HL-60 (cell line): ENCODE results near the gene KRT24.

Experiments used
- DNase-seq, 2 experiments: peaks; one replicate each; pipeline ENCODE4 v3.0.0-alpha.2; 2010 to 2020; ENCODE audit warnings: low read depth in 1 of 2, low spot score in 1 of 2
- H3K27ac ChIP-seq: fragments of 250-450 bp; sonication (Bioruptor Pico); replicated peaks from 2 replicates; pipeline ENCODE4 v1.5.1; 2020; ENCODE audit warnings: mild to moderate bottlenecking, moderate library complexity
- H3K27me3 ChIP-seq: fragments of 250-450 bp; sonication (Bioruptor Pico); 2 replicates; pipeline ENCODE4 v1.5.1; 2021; ENCODE audit warnings: mild to moderate bottlenecking, moderate library complexity; ENCODE audit not compliant: insufficient read depth, poor library complexity, severe bottlenecking
- H3K4me3 ChIP-seq: replicated peaks from 2 replicates; pipeline ENCODE4 v1.5.1; 2011; ENCODE audit warnings: mild to moderate bottlenecking, control low read depth, low read length; ENCODE audit not compliant: insufficient read depth
- CTCF ChIP-seq: IDR thresholded peaks from one replicate; pipeline ENCODE4 v1.5.1; 2011; ENCODE audit warnings: low read length, control low read depth, inconsistent platforms; ENCODE audit not compliant: insufficient read depth
- GABPA ChIP-seq: IDR thresholded peaks from 2 replicates; pipeline ENCODE4 v1.6.1; 2012; ENCODE audit warnings: low read depth
- POLR2AphosphoS5 ChIP-seq: IDR thresholded peaks from 2 replicates; pipeline ENCODE4 v1.6.1; 2012; ENCODE audit warnings: low read depth
- SPI1 ChIP-seq: IDR thresholded peaks from 2 replicates; pipeline ENCODE4 v1.6.1; 2012; ENCODE audit warnings: low read depth, mild to moderate bottlenecking, borderline replicate concordance
- TF ChIP-seq, protein P1 (sequence below): IDR thresholded peaks from 2 replicates; pipeline ENCODE4 v1.6.1; 2012; ENCODE audit warnings: low read depth; ENCODE audit not compliant: insufficient replicate concordance

KRT24 gene

GRCh38 chr17:40675905-40676304 lies 27.6 kb downstream of the KRT24 start:
- H3K27ac ChIP-seq = no peak overlapping the region
- DNase-seq = peak in 1 of 2 experiments; percentile 38
- no peak overlapping the region for H3K4me3 ChIP-seq
- TF ChIP-seq, protein P1, sequence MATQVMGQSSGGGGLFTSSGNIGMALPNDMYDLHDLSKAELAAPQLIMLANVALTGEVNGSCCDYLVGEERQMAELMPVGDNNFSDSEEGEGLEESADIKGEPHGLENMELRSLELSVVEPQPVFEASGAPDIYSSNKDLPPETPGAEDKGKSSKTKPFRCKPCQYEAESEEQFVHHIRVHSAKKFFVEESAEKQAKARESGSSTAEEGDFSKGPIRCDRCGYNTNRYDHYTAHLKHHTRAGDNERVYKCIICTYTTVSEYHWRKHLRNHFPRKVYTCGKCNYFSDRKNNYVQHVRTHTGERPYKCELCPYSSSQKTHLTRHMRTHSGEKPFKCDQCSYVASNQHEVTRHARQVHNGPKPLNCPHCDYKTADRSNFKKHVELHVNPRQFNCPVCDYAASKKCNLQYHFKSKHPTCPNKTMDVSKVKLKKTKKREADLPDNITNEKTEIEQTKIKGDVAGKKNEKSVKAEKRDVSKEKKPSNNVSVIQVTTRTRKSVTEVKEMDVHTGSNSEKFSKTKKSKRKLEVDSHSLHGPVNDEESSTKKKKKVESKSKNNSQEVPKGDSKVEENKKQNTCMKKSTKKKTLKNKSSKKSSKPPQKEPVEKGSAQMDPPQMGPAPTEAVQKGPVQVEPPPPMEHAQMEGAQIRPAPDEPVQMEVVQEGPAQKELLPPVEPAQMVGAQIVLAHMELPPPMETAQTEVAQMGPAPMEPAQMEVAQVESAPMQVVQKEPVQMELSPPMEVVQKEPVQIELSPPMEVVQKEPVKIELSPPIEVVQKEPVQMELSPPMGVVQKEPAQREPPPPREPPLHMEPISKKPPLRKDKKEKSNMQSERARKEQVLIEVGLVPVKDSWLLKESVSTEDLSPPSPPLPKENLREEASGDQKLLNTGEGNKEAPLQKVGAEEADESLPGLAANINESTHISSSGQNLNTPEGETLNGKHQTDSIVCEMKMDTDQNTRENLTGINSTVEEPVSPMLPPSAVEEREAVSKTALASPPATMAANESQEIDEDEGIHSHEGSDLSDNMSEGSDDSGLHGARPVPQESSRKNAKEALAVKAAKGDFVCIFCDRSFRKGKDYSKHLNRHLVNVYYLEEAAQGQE = no peak
- no peak for TF ChIP-seq POLR2AphosphoS5
- TF ChIP-seq CTCF = no peak
- TF ChIP-seq GABPA = no peak
- TF ChIP-seq SPI1 = no peak
- H3K27me3 ChIP-seq = peaks cover 34% of the 10 kb centered on the region

DNA sequence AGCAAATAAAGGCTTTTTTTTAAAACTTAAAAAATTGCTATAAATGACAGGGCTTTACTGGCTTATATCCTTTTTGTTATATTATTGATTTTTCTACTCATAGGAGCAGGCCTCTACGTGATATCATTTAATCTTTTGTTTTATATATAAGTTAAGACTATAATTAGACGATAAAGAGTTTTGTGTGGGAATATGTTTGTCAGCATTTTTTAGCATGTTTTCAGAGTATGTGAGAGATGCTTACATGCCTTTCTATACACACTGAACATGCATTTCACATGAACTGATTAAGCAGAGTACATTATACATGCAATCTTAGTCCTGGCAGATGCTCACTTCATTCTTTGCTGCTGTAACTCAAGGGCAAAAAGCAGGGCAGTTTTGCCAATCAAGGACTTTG lies 30.9 kb downstream of the KRT24 start:
- Histone ChIP-seq H3K27me3 (peaks cover 28% of the 10 kb centered on the region), H3K27ac (no peak overlapping the region), H3K4me3 (no peak overlapping the region)
- TF ChIP-seq POLR2AphosphoS5 = no peak
- TF ChIP-seq, protein P1 = no peak
- no peak for DNase-seq

DNA sequence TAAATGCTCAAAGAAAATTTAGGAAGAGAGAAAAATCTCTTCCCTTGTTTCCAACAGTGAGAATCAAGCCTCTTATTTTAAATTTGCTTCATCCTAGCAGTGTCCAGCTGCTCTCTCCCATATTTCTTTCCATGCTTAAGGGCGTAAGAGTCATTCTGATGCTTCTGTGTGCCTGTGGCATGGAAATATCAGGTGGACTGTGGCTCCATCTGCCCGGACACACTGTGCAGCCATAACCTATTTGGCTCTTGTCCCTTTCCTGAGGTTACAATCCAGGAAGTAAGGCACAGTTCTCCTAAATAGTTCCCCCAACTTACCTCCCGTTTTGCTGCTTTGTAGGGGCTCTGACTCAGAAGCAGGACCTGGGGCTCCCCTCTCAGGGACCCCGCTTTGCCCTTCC lies 32.3 kb downstream of the KRT24 start:
- TF ChIP-seq CTCF = no peak
- no peak for TF ChIP-seq POLR2AphosphoS5
- TF ChIP-seq GABPA = no peak
- TF ChIP-seq, protein P1 = no peak
- no peak for TF ChIP-seq SPI1
- Histone ChIP-seq H3K27me3 (peaks cover 25% of the 10 kb centered on the region), H3K4me3 (no peak overlapping the region), H3K27ac (no peak overlapping the region)
- no peak for DNase-seq

DNA sequence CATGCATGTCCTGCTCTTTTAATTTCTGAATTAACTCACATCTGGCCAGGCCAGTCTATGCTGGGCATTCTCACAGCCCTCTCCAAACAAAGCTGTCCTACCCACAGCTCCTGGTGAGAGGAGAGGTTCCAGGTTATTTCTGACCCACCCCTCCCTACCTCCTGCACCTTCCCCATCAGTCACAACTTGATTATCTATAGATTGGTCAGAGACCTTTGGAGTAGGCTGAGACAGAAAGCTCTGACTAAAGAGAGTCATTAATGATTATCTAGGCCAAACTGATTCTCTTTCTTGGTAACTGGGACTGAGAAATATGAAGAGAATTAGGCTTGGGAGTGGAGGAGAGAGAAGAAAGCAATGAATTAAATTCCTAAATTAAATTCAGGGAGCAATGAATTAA lies 37.2 kb downstream of the KRT24 start:
- DNase-seq = no peak
- Histone ChIP-seq H3K4me3 (no peak overlapping the region), H3K27me3 (peaks cover 11% of the 10 kb centered on the region), H3K27ac (no peak overlapping the region)
- no peak for TF ChIP-seq SPI1
- TF ChIP-seq CTCF = no peak
- no peak for TF ChIP-seq POLR2AphosphoS5
- TF ChIP-seq, protein P1 = no peak
- TF ChIP-seq GABPA = no peak
